IPS DF 6.9 (cell line): ENCODE measurements around the gene CA5A.
"Not testable (repeated sequence)": the region's sequence is repeated elsewhere in the genome, so short reads cannot be mapped to it uniquely, and the experiment has no call there.

Experiments
- DNase-seq: peaks from one replicate; pipeline ENCODE4 v3.0.0-alpha.2; 2013; ENCODE audit warnings: low read depth, low spot score
- H3K27ac ChIP-seq: one replicate; pipeline ENCODE4 v1.5.1; 2013; ENCODE audit warnings: low read length, control low read depth
- H3K27me3 ChIP-seq: 2 replicates; pipeline ENCODE4 v1.6.1; 2013; ENCODE audit warnings: mild to moderate bottlenecking, low read length; ENCODE audit not compliant: control insufficient read depth, insufficient read depth
- H3K36me3 ChIP-seq: 2 replicates; pipeline ENCODE4 v1.6.1; 2013; ENCODE audit warnings: low read length; ENCODE audit not compliant: control insufficient read depth, insufficient read depth
- H3K4me1 ChIP-seq: 2 replicates; pipeline ENCODE4 v1.6.1; 2013; ENCODE audit warnings: low read length; ENCODE audit not compliant: control insufficient read depth, insufficient read depth
- H3K4me3 ChIP-seq: 2 replicates; pipeline ENCODE4 v1.5.1; 2013; ENCODE audit warnings: mild to moderate bottlenecking, low read length
- H3K9me3 ChIP-seq: 2 replicates; pipeline ENCODE4 v1.6.1; 2013; ENCODE audit warnings: low read length, inconsistent platforms; ENCODE audit not compliant: control insufficient read depth, insufficient read depth
- WGBS: extraction: QIAGEN DNeasy Blood & Tissue Kit; methylation state at CpG from one replicate; pipeline ENCODE4 v1.1.7; 2013; ENCODE audit warnings: mixed read lengths, missing lambda C conversion rate; ENCODE audit not compliant: insufficient read length, insufficient coverage; 5-methylcytosine and 5-hydroxymethylcytosine counted together

CA5A gene

DNA sequence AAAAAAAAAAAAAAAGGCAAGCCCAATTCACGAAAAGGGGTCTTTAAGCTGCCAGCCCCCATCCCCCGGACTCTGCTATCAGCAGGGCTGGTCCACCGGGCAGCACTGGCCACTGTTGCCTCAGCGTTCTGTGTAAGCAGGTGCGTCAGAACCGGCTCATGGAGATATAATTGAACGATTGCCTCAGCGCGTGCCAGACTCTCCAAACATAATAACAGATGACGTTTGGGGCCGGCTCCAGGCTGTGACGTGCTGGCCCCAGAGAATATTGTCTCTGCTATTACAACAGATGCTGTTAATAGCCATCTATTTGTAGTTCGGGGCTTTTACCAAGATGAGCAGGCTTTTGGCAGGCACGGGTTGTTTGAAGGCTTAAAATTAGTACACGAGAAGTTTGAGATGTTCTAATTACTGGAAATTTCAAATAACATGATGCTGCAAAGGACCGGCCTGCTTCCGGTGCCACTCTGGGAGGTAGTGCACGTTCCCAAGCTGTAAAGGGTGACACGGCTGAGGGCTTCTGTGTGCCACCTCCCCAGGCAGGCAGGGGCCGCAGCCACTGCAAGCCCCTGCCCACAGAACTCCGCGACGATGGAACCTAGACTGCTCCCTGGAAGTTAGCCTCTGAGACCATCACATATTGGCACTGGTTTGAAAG, 25.1 kb downstream of the CA5A start:
- H3K36me3 ChIP-seq, H3K27ac ChIP-seq, H3K9me3 ChIP-seq, H3K4me1 ChIP-seq, DNase-seq, H3K27me3 ChIP-seq, H3K4me3 ChIP-seq: not testable (repeated sequence)
- WGBS, result no CpG with 5 or more reads among the region's 23 CpGs

DNA sequence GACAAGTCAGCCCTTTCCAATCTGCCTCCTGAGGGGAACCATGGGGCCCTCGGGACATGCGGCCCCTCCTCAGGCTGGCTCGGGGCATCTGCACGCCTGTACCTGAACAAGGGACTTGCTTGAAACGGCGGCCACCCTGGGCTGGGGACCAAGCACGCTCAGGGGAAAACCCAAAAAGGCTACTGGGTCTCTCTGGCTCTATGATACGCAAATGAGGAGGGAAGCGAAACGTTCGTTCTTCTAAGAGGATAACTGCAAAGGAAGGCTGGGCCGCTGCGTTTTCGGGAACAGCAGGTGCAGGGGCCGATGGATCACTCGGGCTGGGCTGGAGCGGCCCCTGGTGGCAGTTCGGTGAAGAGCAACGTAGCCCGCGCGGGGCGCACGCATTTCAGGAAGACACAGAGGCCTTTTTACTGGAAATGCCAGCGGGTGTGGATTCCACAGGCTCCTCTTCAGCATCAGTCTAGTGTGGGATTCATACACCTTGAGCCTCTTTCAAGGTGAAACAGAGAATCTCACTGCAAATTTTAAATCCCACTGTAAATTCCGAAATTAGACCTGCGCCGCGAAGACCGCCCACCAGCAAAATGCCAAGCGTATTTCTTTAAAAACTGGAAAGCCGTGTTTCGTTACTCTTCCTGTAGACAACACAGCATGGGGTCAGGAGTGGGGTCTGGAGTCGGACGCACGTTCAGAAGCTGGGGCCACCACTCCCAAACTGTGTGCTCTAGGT, 27.0 kb downstream of the CA5A start:
- DNase-seq, result peak; percentile 45
- not testable (repeated sequence) for H3K27ac ChIP-seq

DNA sequence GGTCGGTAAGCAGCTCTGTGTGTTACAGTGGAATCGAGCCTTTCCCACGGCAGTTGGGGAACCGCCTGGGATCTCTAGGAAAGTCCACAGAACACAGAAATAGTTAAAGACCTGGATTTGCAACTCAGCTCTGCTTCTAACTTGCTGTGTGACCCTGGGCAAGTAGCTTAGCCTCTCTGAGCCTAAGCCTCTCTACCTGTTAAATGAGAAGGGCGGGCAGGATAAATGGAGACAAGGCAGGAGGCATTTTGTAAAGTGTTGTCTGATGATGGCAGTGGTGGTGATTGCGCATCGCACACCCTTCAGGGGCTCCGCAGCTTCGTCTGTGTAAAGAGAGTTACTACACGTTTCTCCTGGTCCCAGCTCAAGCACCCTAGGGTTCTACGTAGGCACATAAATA, 28.2 kb downstream of the CA5A start:
- DNase-seq, H3K9me3 ChIP-seq, H3K27ac ChIP-seq, H3K36me3 ChIP-seq, H3K4me3 ChIP-seq, H3K27me3 ChIP-seq, H3K4me1 ChIP-seq: not testable (repeated sequence)
- no CpG with 5 or more reads among the region's 11 CpGs for WGBS

More for the DNA sequence above, 27.0 kb downstream of the CA5A start:
- H3K4me3 ChIP-seq, H3K4me1 ChIP-seq, H3K36me3 ChIP-seq, H3K9me3 ChIP-seq, H3K27me3 ChIP-seq: not testable (repeated sequence)
- WGBS, result no CpG with 5 or more reads among the region's 36 CpGs

DNA sequence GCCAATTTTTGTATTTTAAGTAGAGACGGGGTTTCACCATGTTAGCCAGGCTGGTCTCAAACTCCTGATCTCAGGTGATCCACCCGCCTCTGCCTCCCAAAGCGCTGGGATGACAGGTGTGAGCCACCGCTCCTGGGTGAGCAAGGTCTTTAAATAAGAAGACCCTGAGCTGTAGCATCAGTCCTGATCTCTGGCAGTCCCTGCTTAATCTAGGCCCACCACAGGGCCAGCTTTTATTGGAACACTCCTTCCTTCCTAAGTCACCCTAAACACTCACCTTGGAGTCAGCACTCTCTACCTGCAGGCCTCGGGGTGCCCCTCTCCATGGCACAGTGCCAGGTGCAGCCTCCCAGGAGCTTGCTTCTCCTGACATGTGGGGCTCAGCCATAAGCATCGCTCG, 30.8 kb downstream of the CA5A start:
- WGBS, result no CpG with 5 or more reads among the region's 7 CpGs
- not testable (repeated sequence) for H3K27me3 ChIP-seq

DNA sequence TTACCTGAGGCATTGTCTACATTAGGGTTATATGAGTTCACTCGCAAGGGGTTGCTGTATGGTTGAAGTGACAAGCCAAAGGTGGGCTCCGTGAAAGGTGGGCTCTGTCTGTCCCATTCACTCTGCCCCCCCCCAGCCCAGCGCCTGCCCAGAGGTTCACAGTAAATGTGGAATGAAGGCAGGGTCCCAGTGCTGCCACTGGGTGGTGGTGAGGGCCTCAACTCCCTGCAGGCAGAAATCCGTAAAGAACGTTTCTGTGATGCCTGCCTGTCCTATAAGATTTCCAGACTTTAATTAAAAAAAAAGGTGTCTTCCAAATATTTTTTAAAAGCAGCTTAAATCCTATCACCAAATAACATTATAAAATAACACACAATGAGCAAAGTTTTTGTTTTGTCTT, 31.4 kb downstream of the CA5A start:
- H3K27ac ChIP-seq, H3K9me3 ChIP-seq, H3K27me3 ChIP-seq, DNase-seq, H3K36me3 ChIP-seq, H3K4me1 ChIP-seq, H3K4me3 ChIP-seq: not testable (repeated sequence)
- WGBS, result no CpG with 5 or more reads among the region's 5 CpGs

More for the DNA sequence above, 30.8 kb downstream of the CA5A start:
- DNase-seq, H3K4me3 ChIP-seq, H3K36me3 ChIP-seq, H3K4me1 ChIP-seq, H3K9me3 ChIP-seq, H3K27ac ChIP-seq: not testable (repeated sequence)

DNA sequence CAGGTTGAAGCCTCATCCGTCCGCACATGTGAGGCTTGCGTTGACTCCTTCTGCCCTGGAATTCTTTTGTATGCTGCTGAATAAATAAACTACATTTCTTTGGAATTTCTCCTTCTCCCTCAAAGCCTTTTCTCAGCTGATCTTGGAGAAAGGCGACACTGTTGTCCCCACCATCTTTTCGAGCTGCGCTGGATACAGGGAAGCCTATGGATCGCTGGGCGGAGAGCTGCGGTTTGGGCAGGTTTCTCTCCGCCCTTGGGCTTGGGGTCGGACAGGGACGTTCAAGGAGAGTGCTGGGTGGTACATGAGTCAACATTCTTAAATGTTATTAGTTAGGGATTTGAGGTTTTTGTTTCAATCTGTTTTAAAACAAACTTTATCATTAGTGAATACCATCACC, 35.8 kb downstream of the CA5A start:
- WGBS, result no CpG with 5 or more reads among the region's 12 CpGs
- not testable (repeated sequence) for H3K27me3 ChIP-seq, H3K4me3 ChIP-seq, H3K27ac ChIP-seq, H3K4me1 ChIP-seq, DNase-seq, H3K9me3 ChIP-seq, H3K36me3 ChIP-seq

DNA sequence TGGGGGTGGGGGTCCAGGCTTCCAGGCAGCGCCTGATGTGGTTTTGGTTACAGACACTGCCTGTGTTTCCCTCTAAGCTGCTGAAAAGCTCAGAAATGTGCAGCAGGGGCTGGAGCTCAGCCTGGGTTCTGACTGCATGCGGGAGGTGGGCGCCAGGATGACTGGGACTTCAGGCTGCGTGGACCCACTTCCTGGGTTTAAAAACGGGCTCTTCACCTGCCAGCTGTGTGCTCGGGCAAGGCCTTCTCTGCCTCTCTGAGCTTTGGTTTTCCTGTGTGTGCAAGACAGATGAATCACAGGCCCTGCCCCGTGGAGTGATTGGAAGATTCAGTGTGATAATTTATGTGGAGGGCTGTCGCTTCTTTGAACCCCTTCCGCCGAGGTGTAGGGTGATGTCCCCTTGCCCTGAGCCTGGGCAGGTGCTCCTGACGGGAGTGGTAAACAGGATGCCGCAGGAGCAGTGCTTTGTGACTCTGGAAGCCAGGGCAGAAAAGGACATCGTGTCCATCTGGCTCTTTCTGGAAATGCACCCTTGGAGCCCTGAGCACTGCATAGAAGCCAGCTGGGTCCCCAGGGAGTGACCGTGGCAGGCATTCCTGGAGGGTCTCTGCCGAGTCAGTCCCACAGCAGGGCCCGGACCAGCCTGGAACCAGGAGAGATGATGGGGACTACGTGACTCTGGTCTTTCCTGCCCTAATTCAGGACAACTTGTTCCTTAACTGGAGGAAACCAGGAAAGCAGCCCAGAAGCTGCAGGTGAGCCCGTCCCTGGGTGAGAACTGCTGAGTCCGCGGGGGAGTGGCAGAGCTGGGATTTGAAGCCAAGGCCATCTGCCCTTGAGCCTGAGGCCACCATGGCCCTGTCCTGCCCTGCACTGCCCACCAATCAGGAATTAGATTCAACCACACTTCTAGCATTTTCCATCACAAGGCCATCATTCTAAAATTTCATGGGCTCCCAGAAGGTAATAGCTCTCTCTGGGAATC, 38.5 kb downstream of the CA5A start:
- WGBS, result no CpG with 5 or more reads among the region's 20 CpGs
- Histone ChIP-seq H3K9me3 (no peaks in the 10 kb centered on the region), H3K27me3 (no peaks in the 10 kb centered on the region), H3K4me1 (no peaks in the 10 kb centered on the region), H3K27ac (no peak overlapping the region), H3K36me3 (no peaks in the 10 kb centered on the region), H3K4me3 (no peak overlapping the region)
- DNase-seq, result no peak

DNA sequence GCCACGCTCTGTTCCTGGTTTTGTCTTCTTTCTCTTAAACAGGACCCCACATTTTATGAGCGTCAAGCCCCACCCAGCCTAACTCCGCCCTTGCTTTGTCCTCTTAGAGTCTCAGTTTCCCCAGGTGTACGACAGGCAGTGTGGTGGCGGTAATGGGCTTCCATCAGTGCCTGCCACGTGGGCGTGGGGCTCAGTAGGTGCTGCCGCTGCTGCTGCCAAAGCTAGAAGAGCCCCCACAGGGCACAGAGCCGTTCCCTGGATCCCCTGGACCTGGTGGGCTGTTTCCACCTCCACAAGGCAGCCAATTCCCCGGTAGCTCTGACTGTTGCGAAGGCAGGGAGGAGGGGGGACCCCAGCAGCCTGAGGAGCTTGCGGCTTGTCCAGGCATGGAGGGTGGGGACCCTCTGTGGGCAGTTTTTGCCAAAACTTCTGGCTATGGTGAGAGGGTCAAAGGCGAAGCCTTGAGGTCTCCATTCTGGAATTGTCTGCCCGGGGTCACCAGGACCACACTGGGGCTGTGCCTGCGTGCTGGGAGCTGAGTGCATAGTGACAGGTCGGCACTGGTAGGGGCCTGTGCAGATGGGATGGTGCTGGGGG, 39.3 kb downstream of the CA5A start:
- H3K27ac ChIP-seq, result not testable (repeated sequence)

DNA sequence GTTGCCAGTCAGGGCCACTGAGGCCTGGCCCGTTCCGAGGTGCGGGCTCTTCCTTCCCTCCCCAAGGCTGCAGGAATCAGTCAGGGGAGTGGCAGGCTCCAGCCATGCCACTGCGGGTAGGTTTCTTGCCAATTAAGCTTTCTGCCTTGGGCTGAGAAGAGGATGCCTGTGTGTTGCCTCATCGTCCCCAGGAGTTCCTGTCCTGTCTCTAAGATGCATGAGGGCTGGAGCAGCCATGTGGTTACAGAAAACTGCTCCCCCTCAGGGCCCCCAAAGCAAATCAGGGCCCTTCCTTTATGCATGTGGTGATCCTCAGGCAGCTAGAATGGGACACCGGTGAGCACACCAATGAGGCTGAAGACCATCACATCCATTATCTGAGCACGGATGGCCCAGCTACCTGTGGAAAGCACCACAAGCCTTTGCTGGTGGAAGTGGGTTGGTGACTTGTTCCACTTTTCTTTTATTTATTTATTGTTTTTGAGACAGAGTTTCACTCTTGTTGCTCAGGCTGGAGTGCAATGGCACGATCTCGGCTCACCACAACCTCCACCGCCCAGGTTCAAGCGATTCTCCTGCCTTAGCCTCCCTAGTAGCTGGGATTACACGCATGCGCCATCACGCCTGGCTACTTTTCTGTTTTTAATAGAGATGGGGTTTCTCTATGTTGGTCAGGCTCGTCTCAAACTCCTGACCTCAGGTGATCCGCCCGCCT, 40.0 kb downstream of the CA5A start:
- H3K27ac ChIP-seq, DNase-seq, H3K4me3 ChIP-seq, H3K4me1 ChIP-seq, H3K27me3 ChIP-seq, H3K36me3 ChIP-seq, H3K9me3 ChIP-seq: not testable (repeated sequence)
- no CpG with 5 or more reads among the region's 17 CpGs for WGBS

More for the DNA sequence above, 39.3 kb downstream of the CA5A start:
- DNase-seq, H3K36me3 ChIP-seq, H3K4me1 ChIP-seq, H3K4me3 ChIP-seq, H3K27me3 ChIP-seq, H3K9me3 ChIP-seq: not testable (repeated sequence)
- WGBS, result no CpG with 5 or more reads among the region's 16 CpGs
